Neural cell (in vitro differentiated cells): ENCODE measurements around the gene RERE. TPM values are rescaled to one million over a fixed set of nuclear protein-coding genes. Genes with fewer than 3 reads are reported as not detected.

Source experiments
- H2AFZ ChIP-seq: fragments of 200-600, 300-800 bp; sonication (generic), shearing (Covaris generic); 2 replicates; pipeline ENCODE4 v1.6.0; 2014; ENCODE audit warnings: low read depth, mild to moderate bottlenecking, antibody characterized with exemption, low read length, moderate library complexity
- H3F3A ChIP-seq: fragments of 200-600 bp; shearing (Covaris generic); 2 replicates; pipeline ENCODE4 v1.6.1; 2016; ENCODE audit warnings: mild to moderate bottlenecking, moderate library complexity, mixed read lengths, antibody characterized with exemption, low read length; ENCODE audit not compliant: insufficient read depth, poor library complexity, severe bottlenecking
- H3K27ac ChIP-seq: fragments of 200-600, 300-800 bp; sonication (generic), shearing (Covaris generic); 2 replicates; pipeline ENCODE4 v1.5.1; 2014; ENCODE audit warnings: mild to moderate bottlenecking, low read length, moderate library complexity
- H3K27me3 ChIP-seq: fragments of 300-800, 200-600 bp; sonication (generic), shearing (Covaris generic); 2 replicates; pipeline ENCODE4 v1.6.0; 2014; ENCODE audit warnings: mild to moderate bottlenecking, low read depth, low read length, moderate library complexity; ENCODE audit not compliant: insufficient read depth
- H3K36me3 ChIP-seq: fragments of 300-800, 200-600 bp; sonication (generic), shearing (Covaris generic); 2 replicates; pipeline ENCODE4 v1.5.1; 2014; ENCODE audit warnings: mild to moderate bottlenecking, antibody characterized with exemption, low read length, moderate library complexity; ENCODE audit not compliant: insufficient read depth
- H3K4me2 ChIP-seq: fragments of 300-800, 200-600 bp; sonication (generic), shearing (Covaris generic); 2 replicates; pipeline ENCODE4 v1.6.0; 2014; ENCODE audit warnings: mild to moderate bottlenecking, low read length
- H3K4me3 ChIP-seq: fragments of 300-800, 200-600 bp; sonication (generic), shearing (Covaris generic); 2 replicates; pipeline ENCODE4 v1.5.1; 2014; ENCODE audit warnings: mild to moderate bottlenecking, low read length, moderate library complexity
- H3K79me2 ChIP-seq: fragments of 200-600 bp; shearing (Covaris generic); replicated peaks from 2 replicates; pipeline ENCODE4 v1.6.0; 2014; ENCODE audit warnings: mild to moderate bottlenecking, low read length, moderate library complexity; ENCODE audit not compliant: insufficient read depth
- H3K9ac ChIP-seq: fragments of 300-800, 200-600 bp; sonication (generic), shearing (Covaris generic); 2 replicates; pipeline ENCODE4 v1.6.1; 2016; ENCODE audit warnings: mild to moderate bottlenecking, low read length, mixed read lengths
- H3K9me2 ChIP-seq: fragments of 200-600 bp; shearing (Covaris generic); 2 replicates; pipeline ENCODE4 v1.6.1; 2016; ENCODE audit warnings: mild to moderate bottlenecking, low read length, mixed read lengths; ENCODE audit not compliant: insufficient read depth
- H3K9me3 ChIP-seq: fragments of 200-600, 300-800 bp; sonication (generic), shearing (Covaris generic); 2 replicates; pipeline ENCODE4 v1.6.1; 2016; ENCODE audit warnings: mild to moderate bottlenecking, mixed run types, low read length, moderate library complexity, mixed read lengths
- H4K20me1 ChIP-seq: fragments of 200-600 bp; shearing (Covaris generic); 2 replicates; pipeline ENCODE4 v1.6.1; 2016; ENCODE audit warnings: mild to moderate bottlenecking, mixed run types; ENCODE audit not compliant: insufficient read depth
- EP300 ChIP-seq: fragments of 450-650 bp; conservative IDR thresholded peaks from 2 replicates; pipeline ENCODE4 v1.6.1; 2014; ENCODE audit warnings: antibody characterized with exemption, mild to moderate bottlenecking, moderate library complexity; ENCODE audit not compliant: poor library complexity, severe bottlenecking
- EZH2 ChIP-seq: fragments of 200-600, 300-800 bp; shearing (Covaris generic), sonication (generic); IDR thresholded peaks from 2 replicates; pipeline ENCODE4 v1.6.1; 2014; ENCODE audit warnings: antibody characterized with exemption, low read length, borderline replicate concordance, mild to moderate bottlenecking; ENCODE audit not compliant: insufficient read depth, poor library complexity, severe bottlenecking
- MXI1 ChIP-seq: fragments of 450-650 bp; conservative IDR thresholded peaks from 2 replicates; pipeline ENCODE4 v1.6.1; 2014; ENCODE audit warnings: antibody characterized with exemption, mild to moderate bottlenecking; ENCODE audit not compliant: poor library complexity, severe bottlenecking
- POLR2AphosphoS5 ChIP-seq: IDR thresholded peaks from 2 replicates; pipeline ENCODE4 v1.6.1; 2012
- RAD21 ChIP-seq: fragments of 450-650 bp; conservative IDR thresholded peaks from 2 replicates; pipeline ENCODE4 v1.6.1; 2014; ENCODE audit warnings: antibody characterized with exemption, mild to moderate bottlenecking, moderate library complexity
- SMC3 ChIP-seq: fragments of 450-650 bp; conservative IDR thresholded peaks from 2 replicates; pipeline ENCODE4 v1.6.1; 2014; ENCODE audit warnings: antibody characterized with exemption, mild to moderate bottlenecking, moderate library complexity; ENCODE audit not compliant: poor library complexity
- TAF1 ChIP-seq: IDR thresholded peaks from 2 replicates; pipeline ENCODE4 v1.6.1; 2012; ENCODE audit warnings: low read depth
- polyA plus RNA-seq: library from polyadenylated mRNA; depleted of rRNA; stranded (reverse); fragments of >200 nt; gene quantifications from 2 replicates; pipeline ENCODE4 v1.2.3, GENCODE V29; 2014
- TF ChIP-seq, protein P1 (sequence below): IDR thresholded peaks from 2 replicates; pipeline ENCODE4 v1.6.1; 2012; ENCODE audit warnings: borderline replicate concordance
- TF ChIP-seq, protein P2 (sequence below): fragments of 450-650 bp; IDR thresholded peaks from 2 replicates; pipeline ENCODE4 v1.5.1; 2014; ENCODE audit warnings: antibody characterized with exemption, mild to moderate bottlenecking, moderate library complexity; ENCODE audit not compliant: poor library complexity, severe bottlenecking

RERE gene
- polyA plus RNA-seq, 1 donor from 2014 or later = 21.0 TPM

DNA sequence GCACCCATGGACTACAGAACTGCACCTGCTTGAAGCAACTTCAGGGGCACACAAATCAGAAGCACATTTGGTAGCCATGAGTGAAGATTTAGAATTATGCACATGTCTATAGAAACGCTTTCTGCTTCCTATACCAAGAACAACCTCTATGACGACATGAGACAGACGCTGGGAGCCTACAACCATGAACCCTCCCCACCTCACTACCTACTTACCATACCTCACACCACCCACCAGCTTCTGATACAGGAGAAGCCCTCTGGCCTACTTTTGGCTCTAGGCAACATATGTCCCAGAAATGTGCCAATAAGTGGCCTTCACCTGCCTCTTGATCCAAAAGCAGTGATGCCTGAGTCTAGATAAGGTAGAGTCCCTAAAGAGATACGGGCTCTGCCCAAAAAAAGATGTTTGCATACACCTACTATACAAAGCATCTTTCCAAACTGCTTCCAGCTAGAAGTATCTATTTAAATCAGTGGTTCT is 441.0 kb downstream of the RERE start:
- Histone ChIP-seq H3K27ac (no peak overlapping the region), H2AFZ (no peak overlapping the region), H3K4me3 (no peak overlapping the region), H3K9ac (no peak overlapping the region), H3K79me2 (peaks cover 16% of the 10 kb centered on the region), H4K20me1 (no peaks in the 10 kb centered on the region), H3K27me3 (no peaks in the 10 kb centered on the region), H3K4me2 (no peak overlapping the region), H3K9me2 (no peaks in the 10 kb centered on the region), H3K36me3 (no peaks in the 10 kb centered on the region), H3K9me3 (no peaks in the 10 kb centered on the region), H3F3A (no peaks in the 10 kb centered on the region)
- TF ChIP-seq EZH2 (no peak), TAF1 (no peak), RAD21 (no peak)

DNA sequence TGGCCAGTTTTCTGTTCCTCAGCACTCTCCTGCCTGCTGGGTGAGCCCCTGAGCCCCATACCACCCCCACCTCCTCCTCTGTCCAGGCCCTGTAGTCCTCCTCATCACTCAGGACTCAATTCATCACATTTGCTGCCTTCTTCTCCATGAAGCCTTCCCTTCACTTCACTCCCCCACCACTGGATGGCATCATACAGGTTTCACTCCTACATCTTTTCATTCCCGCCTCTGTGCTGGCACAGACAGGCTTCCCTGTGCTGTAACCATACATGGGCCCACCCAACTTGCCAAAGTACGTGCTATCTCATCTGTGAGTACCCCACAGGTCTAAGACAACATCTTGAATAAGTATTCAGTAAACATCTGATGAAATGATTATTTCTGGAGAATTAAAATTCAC is 442.6 kb downstream of the RERE start:
- H3K9ac ChIP-seq = no peak overlapping the region
- no peaks in the 10 kb centered on the region for H3K9me3 ChIP-seq
- no peak overlapping the region for H3K27ac ChIP-seq
- H3K4me2 ChIP-seq = no peak overlapping the region
- H3K4me3 ChIP-seq = no peak overlapping the region
- no peaks in the 10 kb centered on the region for H3K36me3 ChIP-seq
- TF ChIP-seq POLR2AphosphoS5 (no peak), EZH2 (no peak), RAD21 (no peak), TAF1 (no peak), SMC3 (no peak), EP300 (no peak), MXI1 (no peak)
- TF ChIP-seq, protein P1, sequence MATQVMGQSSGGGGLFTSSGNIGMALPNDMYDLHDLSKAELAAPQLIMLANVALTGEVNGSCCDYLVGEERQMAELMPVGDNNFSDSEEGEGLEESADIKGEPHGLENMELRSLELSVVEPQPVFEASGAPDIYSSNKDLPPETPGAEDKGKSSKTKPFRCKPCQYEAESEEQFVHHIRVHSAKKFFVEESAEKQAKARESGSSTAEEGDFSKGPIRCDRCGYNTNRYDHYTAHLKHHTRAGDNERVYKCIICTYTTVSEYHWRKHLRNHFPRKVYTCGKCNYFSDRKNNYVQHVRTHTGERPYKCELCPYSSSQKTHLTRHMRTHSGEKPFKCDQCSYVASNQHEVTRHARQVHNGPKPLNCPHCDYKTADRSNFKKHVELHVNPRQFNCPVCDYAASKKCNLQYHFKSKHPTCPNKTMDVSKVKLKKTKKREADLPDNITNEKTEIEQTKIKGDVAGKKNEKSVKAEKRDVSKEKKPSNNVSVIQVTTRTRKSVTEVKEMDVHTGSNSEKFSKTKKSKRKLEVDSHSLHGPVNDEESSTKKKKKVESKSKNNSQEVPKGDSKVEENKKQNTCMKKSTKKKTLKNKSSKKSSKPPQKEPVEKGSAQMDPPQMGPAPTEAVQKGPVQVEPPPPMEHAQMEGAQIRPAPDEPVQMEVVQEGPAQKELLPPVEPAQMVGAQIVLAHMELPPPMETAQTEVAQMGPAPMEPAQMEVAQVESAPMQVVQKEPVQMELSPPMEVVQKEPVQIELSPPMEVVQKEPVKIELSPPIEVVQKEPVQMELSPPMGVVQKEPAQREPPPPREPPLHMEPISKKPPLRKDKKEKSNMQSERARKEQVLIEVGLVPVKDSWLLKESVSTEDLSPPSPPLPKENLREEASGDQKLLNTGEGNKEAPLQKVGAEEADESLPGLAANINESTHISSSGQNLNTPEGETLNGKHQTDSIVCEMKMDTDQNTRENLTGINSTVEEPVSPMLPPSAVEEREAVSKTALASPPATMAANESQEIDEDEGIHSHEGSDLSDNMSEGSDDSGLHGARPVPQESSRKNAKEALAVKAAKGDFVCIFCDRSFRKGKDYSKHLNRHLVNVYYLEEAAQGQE = no peak
- TF ChIP-seq, protein P2, sequence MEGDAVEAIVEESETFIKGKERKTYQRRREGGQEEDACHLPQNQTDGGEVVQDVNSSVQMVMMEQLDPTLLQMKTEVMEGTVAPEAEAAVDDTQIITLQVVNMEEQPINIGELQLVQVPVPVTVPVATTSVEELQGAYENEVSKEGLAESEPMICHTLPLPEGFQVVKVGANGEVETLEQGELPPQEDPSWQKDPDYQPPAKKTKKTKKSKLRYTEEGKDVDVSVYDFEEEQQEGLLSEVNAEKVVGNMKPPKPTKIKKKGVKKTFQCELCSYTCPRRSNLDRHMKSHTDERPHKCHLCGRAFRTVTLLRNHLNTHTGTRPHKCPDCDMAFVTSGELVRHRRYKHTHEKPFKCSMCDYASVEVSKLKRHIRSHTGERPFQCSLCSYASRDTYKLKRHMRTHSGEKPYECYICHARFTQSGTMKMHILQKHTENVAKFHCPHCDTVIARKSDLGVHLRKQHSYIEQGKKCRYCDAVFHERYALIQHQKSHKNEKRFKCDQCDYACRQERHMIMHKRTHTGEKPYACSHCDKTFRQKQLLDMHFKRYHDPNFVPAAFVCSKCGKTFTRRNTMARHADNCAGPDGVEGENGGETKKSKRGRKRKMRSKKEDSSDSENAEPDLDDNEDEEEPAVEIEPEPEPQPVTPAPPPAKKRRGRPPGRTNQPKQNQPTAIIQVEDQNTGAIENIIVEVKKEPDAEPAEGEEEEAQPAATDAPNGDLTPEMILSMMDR = no peak
- no peaks in the 10 kb centered on the region for H3K27me3 ChIP-seq
- no peaks in the 10 kb centered on the region for H3F3A ChIP-seq
- H3K79me2 ChIP-seq = peaks cover 15% of the 10 kb centered on the region
- no peaks in the 10 kb centered on the region for H3K9me2 ChIP-seq
- no peaks in the 10 kb centered on the region for H4K20me1 ChIP-seq
- no peak overlapping the region for H2AFZ ChIP-seq
